Activated naive CD8-positive, alpha-beta T cell (primary cell): ENCODE results near the gene ARMC3.

Experiments used
- H3K27ac Mint-ChIP-seq: one replicate; pipeline ENCODE4 v1.8.0; 2021; ENCODE audit warnings: mixed read lengths
- H3K27me3 Mint-ChIP-seq: one replicate; pipeline ENCODE4 v1.8.0; 2021; ENCODE audit warnings: mixed read lengths
- H3K36me3 Mint-ChIP-seq: one replicate; pipeline ENCODE4 v1.8.0; 2021; ENCODE audit warnings: mixed read lengths
- H3K4me1 Mint-ChIP-seq: one replicate; pipeline ENCODE4 v1.8.0; 2021; ENCODE audit warnings: low read depth, mixed read lengths
- H3K4me3 Mint-ChIP-seq: one replicate; pipeline ENCODE4 v1.8.0; 2021; ENCODE audit warnings: mild to moderate bottlenecking, mixed read lengths
- H3K9me3 Mint-ChIP-seq: one replicate; pipeline ENCODE4 v1.8.0; 2021; ENCODE audit warnings: low read depth, mixed read lengths

ARMC3 gene

GRCh38 chr10:23035569-23035968 lies 107.7 kb downstream of the ARMC3 start:
- Mint-ChIP-seq H3K9me3 (peaks cover 7% of the 10 kb centered on the region), H3K4me3 (no peak overlapping the region), H3K36me3 (peaks cover 3% of the 10 kb centered on the region), H3K4me1 (no peaks in the 10 kb centered on the region), H3K27ac (no peak overlapping the region), H3K27me3 (peaks cover 22% of the 10 kb centered on the region)

GRCh38 chr10:23037152-23037551 lies 109.3 kb downstream of the ARMC3 start:
- Mint-ChIP-seq H3K27me3 (peaks cover 14% of the 10 kb centered on the region), H3K36me3 (peaks cover 3% of the 10 kb centered on the region), H3K9me3 (peaks cover 7% of the 10 kb centered on the region), H3K4me3 (no peak overlapping the region), H3K4me1 (no peaks in the 10 kb centered on the region), H3K27ac (no peak overlapping the region)

DNA sequence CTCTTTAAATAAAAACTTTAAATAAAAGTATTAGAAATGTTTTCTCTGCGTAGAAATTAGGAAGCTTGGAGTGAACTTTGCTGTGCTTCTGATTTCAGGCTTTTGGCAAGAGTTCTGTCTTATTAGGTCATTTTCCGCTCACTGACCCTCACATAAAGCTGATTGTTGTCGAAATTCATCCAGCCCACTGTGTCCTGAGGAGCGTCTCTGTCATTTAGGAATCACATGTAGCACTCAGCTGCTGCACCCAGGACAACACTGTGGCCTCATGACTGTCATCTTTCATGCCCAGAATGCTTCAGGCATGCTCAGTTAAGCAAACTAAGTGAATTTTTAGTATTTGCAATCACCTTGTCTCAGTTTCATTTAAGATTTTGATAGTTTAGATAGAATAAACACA lies 109.7 kb downstream of the ARMC3 start:
- H3K27ac Mint-ChIP-seq: no peak overlapping the region
- H3K4me1 Mint-ChIP-seq: no peaks in the 10 kb centered on the region
- peaks cover 7% of the 10 kb centered on the region for H3K9me3 Mint-ChIP-seq
- H3K4me3 Mint-ChIP-seq: no peak overlapping the region
- H3K36me3 Mint-ChIP-seq: peaks cover 3% of the 10 kb centered on the region
- peaks cover 14% of the 10 kb centered on the region for H3K27me3 Mint-ChIP-seq

DNA sequence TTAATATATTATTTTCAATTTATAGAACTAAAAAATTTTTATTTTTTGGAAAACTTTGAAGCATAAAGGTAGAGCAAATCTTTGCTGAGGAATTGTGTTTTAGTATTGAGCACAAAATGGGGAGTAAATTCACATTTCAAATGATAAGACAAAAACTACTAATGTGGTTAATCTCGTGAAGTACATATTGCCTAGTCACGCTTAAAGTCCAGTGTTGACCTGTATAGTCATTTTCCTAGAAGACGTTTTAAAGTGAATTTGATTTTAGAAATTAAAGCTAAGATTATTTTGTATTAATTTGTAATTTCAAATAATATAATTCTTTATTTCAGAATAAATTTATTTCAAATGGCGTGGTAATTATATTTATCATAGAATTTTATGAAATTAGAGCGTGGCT lies 110.3 kb downstream of the ARMC3 start:
- no peaks in the 10 kb centered on the region for H3K4me1 Mint-ChIP-seq
- peaks cover 14% of the 10 kb centered on the region for H3K27me3 Mint-ChIP-seq
- H3K36me3 Mint-ChIP-seq: peaks cover 3% of the 10 kb centered on the region
- H3K9me3 Mint-ChIP-seq: peaks cover 7% of the 10 kb centered on the region
- H3K4me3 Mint-ChIP-seq: no peak overlapping the region
- H3K27ac Mint-ChIP-seq: no peak overlapping the region

GRCh38 chr10:23040002-23040401 lies 112.1 kb downstream of the ARMC3 start:
- peaks cover 6% of the 10 kb centered on the region for H3K27me3 Mint-ChIP-seq
- peaks cover 3% of the 10 kb centered on the region for H3K36me3 Mint-ChIP-seq
- H3K27ac Mint-ChIP-seq: no peak overlapping the region
- no peaks in the 10 kb centered on the region for H3K4me1 Mint-ChIP-seq
- peaks cover 7% of the 10 kb centered on the region for H3K9me3 Mint-ChIP-seq
- H3K4me3 Mint-ChIP-seq: no peak overlapping the region

DNA sequence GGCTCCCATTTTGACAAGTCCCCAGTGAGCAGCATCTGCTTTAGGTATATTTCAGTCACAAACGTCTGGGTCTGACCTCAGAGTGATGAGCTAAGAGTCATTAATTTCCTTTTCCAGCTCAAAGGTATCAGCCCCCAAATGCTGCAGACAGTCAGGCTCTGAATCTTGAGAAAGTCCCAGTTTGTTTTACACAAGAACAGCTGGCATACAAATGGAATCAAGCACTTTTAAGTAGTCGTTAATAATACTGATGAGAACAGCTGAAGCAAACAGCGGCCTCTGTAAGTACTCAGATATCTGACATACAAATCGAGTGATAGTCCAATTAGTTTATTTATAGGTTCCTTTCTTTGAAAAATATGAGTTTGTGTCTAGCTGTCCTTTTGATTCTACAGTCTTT lies 118.2 kb downstream of the ARMC3 start:
- no peaks in the 10 kb centered on the region for H3K4me1 Mint-ChIP-seq
- no peak overlapping the region for H3K27ac Mint-ChIP-seq
- no peak overlapping the region for H3K4me3 Mint-ChIP-seq
- H3K36me3 Mint-ChIP-seq: no peaks in the 10 kb centered on the region
- H3K9me3 Mint-ChIP-seq: no peaks in the 10 kb centered on the region
- H3K27me3 Mint-ChIP-seq: no peaks in the 10 kb centered on the region

GRCh38 chr10:23047201-23048050 lies 119.6 kb downstream of the ARMC3 start:
- Mint-ChIP-seq H3K27ac (no peak overlapping the region), H3K4me1 (no peaks in the 10 kb centered on the region), H3K9me3 (no peaks in the 10 kb centered on the region), H3K4me3 (no peak overlapping the region), H3K27me3 (no peaks in the 10 kb centered on the region), H3K36me3 (no peaks in the 10 kb centered on the region)

GRCh38 chr10:23048191-23048590 lies 120.3 kb downstream of the ARMC3 start:
- H3K4me3 Mint-ChIP-seq: no peak overlapping the region
- H3K9me3 Mint-ChIP-seq: no peaks in the 10 kb centered on the region
- H3K27me3 Mint-ChIP-seq: peaks cover 3% of the 10 kb centered on the region
- H3K36me3 Mint-ChIP-seq: no peaks in the 10 kb centered on the region
- no peaks in the 10 kb centered on the region for H3K4me1 Mint-ChIP-seq
- no peak overlapping the region for H3K27ac Mint-ChIP-seq

DNA sequence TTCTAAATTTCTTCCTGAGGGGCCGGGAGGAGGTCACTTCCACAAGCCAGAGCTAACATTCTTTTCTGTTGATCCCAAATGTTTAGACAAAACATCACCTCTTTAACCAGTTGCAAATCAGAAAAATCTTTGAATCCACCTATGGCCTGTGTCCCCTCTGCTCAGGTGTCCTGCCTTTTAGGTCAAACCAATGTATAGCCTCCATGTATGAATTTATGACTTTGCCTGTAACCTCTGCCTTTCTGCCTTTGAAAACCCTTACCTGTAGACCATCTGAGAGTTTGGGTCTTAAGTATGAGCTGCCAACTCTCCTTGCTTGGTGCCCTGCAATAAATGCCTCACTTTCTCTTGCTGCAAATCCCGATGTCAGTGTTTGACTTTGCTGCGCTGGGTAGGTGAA lies 123.4 kb downstream of the ARMC3 start:
- Mint-ChIP-seq H3K4me3 (no peak overlapping the region), H3K27me3 (peaks cover 7% of the 10 kb centered on the region), H3K36me3 (no peaks in the 10 kb centered on the region), H3K27ac (no peak overlapping the region), H3K4me1 (no peaks in the 10 kb centered on the region), H3K9me3 (no peaks in the 10 kb centered on the region)

DNA sequence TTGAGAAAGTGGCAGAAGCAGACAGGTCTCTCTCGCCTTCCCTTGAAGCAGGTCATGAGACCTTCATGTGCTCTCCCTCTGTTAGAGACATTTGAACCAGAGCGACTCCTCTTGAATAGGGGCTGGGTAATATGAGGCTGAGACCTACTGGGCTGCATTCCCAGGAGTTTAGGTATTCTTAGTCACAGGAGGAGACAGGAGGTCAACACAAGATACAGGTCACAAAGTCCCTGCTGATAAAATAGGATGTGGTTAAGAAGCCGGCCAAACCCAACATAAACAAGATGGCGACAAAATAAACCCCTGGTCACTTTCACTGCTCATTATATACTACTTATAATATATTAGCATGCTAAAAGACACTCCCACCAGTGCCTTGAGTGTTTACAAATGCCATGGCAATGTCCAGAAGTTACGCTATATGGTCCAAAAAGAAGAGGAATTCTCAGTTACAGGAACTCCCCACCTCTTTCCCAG lies 124.0 kb downstream of the ARMC3 start:
- H3K9me3 Mint-ChIP-seq: no peaks in the 10 kb centered on the region
- no peak overlapping the region for H3K4me3 Mint-ChIP-seq
- no peaks in the 10 kb centered on the region for H3K36me3 Mint-ChIP-seq
- H3K27ac Mint-ChIP-seq: no peak overlapping the region
- H3K27me3 Mint-ChIP-seq: peaks cover 7% of the 10 kb centered on the region
- H3K4me1 Mint-ChIP-seq: no peaks in the 10 kb centered on the region

GRCh38 chr10:23053036-23053435 lies 125.2 kb downstream of the ARMC3 start:
- H3K4me1 Mint-ChIP-seq: no peaks in the 10 kb centered on the region
- H3K27me3 Mint-ChIP-seq: peaks cover 7% of the 10 kb centered on the region
- H3K36me3 Mint-ChIP-seq: no peaks in the 10 kb centered on the region
- H3K9me3 Mint-ChIP-seq: no peaks in the 10 kb centered on the region
- H3K27ac Mint-ChIP-seq: no peak overlapping the region
- no peak overlapping the region for H3K4me3 Mint-ChIP-seq

DNA sequence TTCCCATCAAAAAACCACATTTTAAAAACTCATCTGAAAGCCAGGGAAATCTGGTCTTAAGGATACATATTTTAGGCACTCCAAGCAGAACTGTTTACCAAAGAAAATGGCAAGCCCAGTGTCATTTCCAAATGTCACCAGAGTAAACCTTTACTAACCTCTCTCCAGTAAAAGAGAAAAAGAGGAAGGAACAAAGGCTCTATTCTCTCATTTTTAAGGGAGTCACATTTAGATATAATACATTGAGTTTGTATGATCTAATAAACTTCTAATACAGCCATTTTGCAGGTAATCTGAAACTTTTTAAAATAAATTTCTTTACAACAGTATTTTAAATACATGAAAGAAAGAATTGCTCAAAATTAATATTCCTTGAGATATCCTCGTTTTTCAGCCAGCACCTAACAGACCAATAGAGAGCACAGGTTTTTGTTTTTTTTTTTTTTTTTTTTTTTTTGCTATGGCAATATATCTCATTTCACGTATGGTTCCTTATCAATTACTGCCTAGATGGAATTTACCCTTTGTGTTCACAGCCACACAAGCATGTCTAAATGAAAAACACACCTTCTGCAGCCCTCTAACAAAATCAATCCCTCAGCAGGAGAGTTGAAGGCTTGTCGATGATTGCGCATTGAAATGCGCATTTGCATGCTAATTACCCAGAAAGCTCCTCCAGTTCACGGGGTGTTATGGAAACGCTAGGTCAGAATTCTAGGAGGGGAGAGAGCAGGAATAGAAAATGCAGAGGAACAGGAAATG lies 127.8 kb downstream of the ARMC3 start:
- no peak overlapping the region for H3K27ac Mint-ChIP-seq
- H3K4me3 Mint-ChIP-seq: no peak overlapping the region
- peaks cover 7% of the 10 kb centered on the region for H3K36me3 Mint-ChIP-seq
- H3K27me3 Mint-ChIP-seq: peaks cover 11% of the 10 kb centered on the region
- peaks cover 13% of the 10 kb centered on the region for H3K9me3 Mint-ChIP-seq
- no peaks in the 10 kb centered on the region for H3K4me1 Mint-ChIP-seq

- H3K36me3 Mint-ChIP-seq: peaks cover 7% of the 10 kb centered on the region
- peaks cover 13% of the 10 kb centered on the region for H3K9me3 Mint-ChIP-seq
- H3K27me3 Mint-ChIP-seq: peaks cover 11% of the 10 kb centered on the region
- H3K27ac Mint-ChIP-seq: no peak overlapping the region
- H3K4me3 Mint-ChIP-seq: no peak overlapping the region
- H3K4me1 Mint-ChIP-seq: no peaks in the 10 kb centered on the region
Measured at GRCh38 chr10:23056186-23056579, 128.3 kb downstream of the ARMC3 start.

- H3K27me3 Mint-ChIP-seq: peaks cover 9% of the 10 kb centered on the region
- H3K36me3 Mint-ChIP-seq: peaks cover 7% of the 10 kb centered on the region
- H3K27ac Mint-ChIP-seq: no peak overlapping the region
- no peaks in the 10 kb centered on the region for H3K4me1 Mint-ChIP-seq
- H3K4me3 Mint-ChIP-seq: no peak overlapping the region
- H3K9me3 Mint-ChIP-seq: peaks cover 13% of the 10 kb centered on the region
Measured at GRCh38 chr10:23058366-23058765, 130.5 kb downstream of the ARMC3 start.

GRCh38 chr10:23060918-23061317 lies 133.1 kb downstream of the ARMC3 start:
- H3K9me3 Mint-ChIP-seq: peaks cover 13% of the 10 kb centered on the region
- H3K4me3 Mint-ChIP-seq: no peak overlapping the region
- H3K4me1 Mint-ChIP-seq: no peaks in the 10 kb centered on the region
- peaks cover 8% of the 10 kb centered on the region for H3K27me3 Mint-ChIP-seq
- H3K36me3 Mint-ChIP-seq: peaks cover 7% of the 10 kb centered on the region
- H3K27ac Mint-ChIP-seq: no peak overlapping the region
